ENCODE data around the gene PRDM1.

GRCh38 chr6:106119546-106119945 lies 33.4 kb downstream of the PRDM1 start:
- TF ChIP-seq GLIS3 (CRISPR knock-in tag; IDR thresholded peaks at IDR 0.05): no peak
- no peak for TF ChIP-seq ARNTL (CRISPR knock-in tag; IDR thresholded peaks at IDR 0.05; ENCODE audit: borderline replicate concordance, low read depth)
- TF ChIP-seq ZFP3 (CRISPR knock-in tag; IDR thresholded peaks at IDR 0.05): no peak
- TF ChIP-seq ZFP30 (CRISPR knock-in tag; IDR thresholded peaks at IDR 0.05): no peak
- TF ChIP-seq PPARA (CRISPR knock-in tag; IDR thresholded peaks at IDR 0.05; ENCODE audit: borderline replicate concordance): no peak
- TF ChIP-seq BACH2 (CRISPR knock-in tag; IDR thresholded peaks at IDR 0.05; ENCODE audit: borderline replicate concordance): no peak
- TF ChIP-seq CSDC2 (CRISPR knock-in tag; IDR thresholded peaks at IDR 0.05): no peak
- TF ChIP-seq, protein P1, sequence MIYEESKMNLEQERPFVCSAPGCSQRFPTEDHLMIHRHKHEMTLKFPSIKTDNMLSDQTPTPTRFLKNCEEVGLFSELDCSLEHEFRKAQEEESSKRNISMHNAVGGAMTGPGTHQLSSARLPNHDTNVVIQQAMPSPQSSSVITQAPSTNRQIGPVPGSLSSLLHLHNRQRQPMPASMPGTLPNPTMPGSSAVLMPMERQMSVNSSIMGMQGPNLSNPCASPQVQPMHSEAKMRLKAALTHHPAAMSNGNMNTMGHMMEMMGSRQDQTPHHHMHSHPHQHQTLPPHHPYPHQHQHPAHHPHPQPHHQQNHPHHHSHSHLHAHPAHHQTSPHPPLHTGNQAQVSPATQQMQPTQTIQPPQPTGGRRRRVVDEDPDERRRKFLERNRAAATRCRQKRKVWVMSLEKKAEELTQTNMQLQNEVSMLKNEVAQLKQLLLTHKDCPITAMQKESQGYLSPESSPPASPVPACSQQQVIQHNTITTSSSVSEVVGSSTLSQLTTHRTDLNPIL (CRISPR knock-in tag; IDR thresholded peaks at IDR 0.05; ENCODE audit: low read depth): no peak
- TF ChIP-seq RARB (CRISPR knock-in tag; IDR thresholded peaks at IDR 0.05): no peak
- no peak for TF ChIP-seq ZC3H10 (CRISPR knock-in tag; IDR thresholded peaks at IDR 0.05)
